Fibroblast of skin of abdomen (primary cell): ENCODE data around the gene GOT1.

Experiments
- DNase-seq: peaks from one replicate; pipeline ENCODE4 v3.0.0-alpha.2; 2013

The GOT1 gene

GRCh38 chr10:99394761-99395386, 35.5 kb downstream of the GOT1 start:
- no peak for DNase-seq

GRCh38 chr10:99394256-99394655, 36.2 kb downstream of the GOT1 start:
- no peak for DNase-seq

GRCh38 chr10:99393683-99394082, 36.7 kb downstream of the GOT1 start:
- DNase-seq = no peak

- no peak for DNase-seq
Measured at GRCh38 chr10:99393036-99393435, 37.4 kb downstream of the GOT1 start.

GRCh38 chr10:99391346-99391745, 39.1 kb downstream of the GOT1 start:
- DNase-seq = no peak

GRCh38 chr10:99389729-99390480, 40.5 kb downstream of the GOT1 start:
- DNase-seq = no peak

- no peak for DNase-seq
Measured at GRCh38 chr10:99387541-99387940, 42.9 kb downstream of the GOT1 start.

- no peak for DNase-seq
Measured at GRCh38 chr10:99387071-99387470, 43.4 kb downstream of the GOT1 start.

- DNase-seq = no peak
Measured at GRCh38 chr10:99382176-99382575, 48.2 kb downstream of the GOT1 start.

- peak; percentile 8 for DNase-seq
Measured at GRCh38 chr10:99375426-99375825, 55.0 kb downstream of the GOT1 start.

- peak; percentile 6 for DNase-seq
Measured at GRCh38 chr10:99374972-99375371, 55.5 kb downstream of the GOT1 start.

- DNase-seq = peak; percentile 68
Measured at GRCh38 chr10:99374526-99374925, 55.9 kb downstream of the GOT1 start.

- peak; percentile 79 for DNase-seq
Measured at GRCh38 chr10:99372546-99373271, 57.7 kb downstream of the GOT1 start.

GRCh38 chr10:99370993-99371392, 59.4 kb downstream of the GOT1 start:
- peak; percentile 40 for DNase-seq

- DNase-seq = peak; percentile 37
Measured at GRCh38 chr10:99369551-99369950, 60.9 kb downstream of the GOT1 start.

- peak; percentile 36 for DNase-seq
Measured at GRCh38 chr10:99369126-99369525, 61.3 kb downstream of the GOT1 start.

GRCh38 chr10:99368646-99369045, 61.8 kb downstream of the GOT1 start:
- peak; percentile 68 for DNase-seq

GRCh38 chr10:99366666-99367065, 63.8 kb downstream of the GOT1 start:
- DNase-seq = no peak

GRCh38 chr10:99365736-99366135, 64.7 kb downstream of the GOT1 start:
- peak; percentile 9 for DNase-seq

GRCh38 chr10:99365311-99365710, 65.1 kb downstream of the GOT1 start:
- DNase-seq = no peak

- DNase-seq = peak; percentile 80
Measured at GRCh38 chr10:99364125-99364524, 66.3 kb downstream of the GOT1 start.

GRCh38 chr10:99360934-99361333, 69.5 kb downstream of the GOT1 start:
- no peak for DNase-seq

- DNase-seq = no peak
Measured at GRCh38 chr10:99358101-99358500, 72.3 kb downstream of the GOT1 start.

- DNase-seq = no peak
Measured at GRCh38 chr10:99357691-99358090, 72.7 kb downstream of the GOT1 start.
